B cell (primary cell): ENCODE measurements around the gene ARNT2. TPM values are rescaled to one million over a fixed set of nuclear protein-coding genes. Genes with fewer than 3 reads are reported as not detected.

Source experiments
- ATAC-seq: fragments of 200-7000 bp; cut with Tn5 transposase; one replicate; pipeline ENCODE4 v1.10.0; 2021; ENCODE audit warnings: low read depth, mild to moderate bottlenecking, moderate number of reproducible peaks, moderate library complexity
- CTCF ChIA-PET: fragments of 350-600 bp; sonication (Branson Sonifier 250); formaldehyde crosslinking; loops from one replicate; lab custom pipeline; 2021; ENCODE audit warnings: antibody characterized with exemption, inconsistent platforms; lab: Charles Lee
- POLR2A ChIA-PET: fragments of 350-600 bp; sonication (Branson Sonifier 250); formaldehyde crosslinking; loops from one replicate; lab custom pipeline; 2021; ENCODE audit warnings: antibody characterized with exemption; lab: Charles Lee
- DNase-seq: peaks from one replicate; pipeline ENCODE4 v3.0.0; 2013
- H2AFZ ChIP-seq: 2 replicates; pipeline ENCODE4 v1.6.1; 2012; ENCODE audit warnings: mild to moderate bottlenecking, low read depth, low read length; ENCODE audit not compliant: insufficient read depth, poor library complexity, severe bottlenecking
- H3K27ac ChIP-seq, 2 donors: 1 replicate in 1 of 2; 2 replicates in 1 of 2; pipeline ENCODE4 v1.5.1; 2012 to 2013; ENCODE audit warnings: low read length in 2 of 2, mild to moderate bottlenecking in 2 of 2, moderate library complexity in 1 of 2
- H3K27me3 ChIP-seq, 4 experiments: fragments of 200-600 bp in 1 of 4; sonication (generic) in 1 of 4; replicated peaks in 1 of 4; 1 replicate in 2 of 4; 2 replicates in 2 of 4; pipeline versions ENCODE4 v1.6.1 to v1.7.0; 2013 to 2016; ENCODE audit warnings: low read length in 3 of 4, mild to moderate bottlenecking in 2 of 4, mixed read lengths in 1 of 4, moderate library complexity in 1 of 4; ENCODE audit not compliant: insufficient read depth in 4 of 4, control insufficient read depth in 3 of 4; ENCODE audit errors: control extremely low read depth in 1 of 4
- H3K36me3 ChIP-seq, 2 experiments: replicated peaks in 1 of 2; 1 replicate in 1 of 2; 2 replicates in 1 of 2; pipeline versions ENCODE4 v1.6.1 to v1.7.1; 2013; ENCODE audit warnings: low read length in 1 of 2; ENCODE audit not compliant: insufficient read depth in 2 of 2, control insufficient read depth in 1 of 2; ENCODE audit errors: control extremely low read depth in 1 of 2, extremely low read depth in 1 of 2
- H3K4me1 ChIP-seq, 2 donors: fragments of 200-600 bp in 1 of 2; sonication (generic) in 1 of 2; 1 replicate in 1 of 2; 2 replicates in 1 of 2; pipeline versions ENCODE4 v1.5.1 to v1.6.1; 2013 to 2017; ENCODE audit warnings: low read length in 2 of 2; ENCODE audit not compliant: control insufficient read depth in 2 of 2, insufficient read depth in 2 of 2
- H3K4me2 ChIP-seq: replicated peaks from 2 replicates; pipeline ENCODE3; 2012; ENCODE audit warnings: mild to moderate bottlenecking, low read depth, low read length; ENCODE audit not compliant: poor library complexity, severe bottlenecking
- H3K4me3 ChIP-seq, 5 experiments: fragments of 200-600 bp in 1 of 5; sonication (generic) in 1 of 5; 1 replicate in 3 of 5; 2 replicates in 2 of 5; pipeline versions ENCODE4 v1.5.1 to v1.7.0; 2011 to 2016; ENCODE audit warnings: low read length in 4 of 5, mild to moderate bottlenecking in 4 of 5, low read depth in 2 of 5, control low read depth in 1 of 5, moderate library complexity in 1 of 5; ENCODE audit not compliant: insufficient read depth in 1 of 5; ENCODE audit errors: control extremely low read depth in 1 of 5, extremely low read depth in 1 of 5
- H3K79me2 ChIP-seq: fragments of 200-600 bp; sonication (generic); one replicate; pipeline ENCODE4 v1.6.0; 2016; ENCODE audit warnings: low read length; ENCODE audit not compliant: control insufficient read depth, insufficient read depth
- H3K9ac ChIP-seq: fragments of 200-600 bp; sonication (generic); 2 replicates; pipeline ENCODE4 v1.6.1; 2017; ENCODE audit warnings: mild to moderate bottlenecking, low read length, moderate library complexity
- H3K9me3 ChIP-seq, 3 donors: one replicate each; pipeline versions ENCODE4 v1.6.1 to v1.7.1; 2013; ENCODE audit warnings: low read length in 2 of 3; ENCODE audit not compliant: control insufficient read depth in 2 of 3, insufficient read depth in 1 of 3; ENCODE audit errors: control extremely low read depth in 1 of 3
- H4K20me1 ChIP-seq: 2 replicates; pipeline ENCODE4 v1.6.0; 2012; ENCODE audit warnings: mild to moderate bottlenecking, low read length; ENCODE audit not compliant: insufficient read depth, control insufficient read depth, poor library complexity, severe bottlenecking
- H3K27ac Mint-ChIP-seq: one replicate; pipeline ENCODE4 v1.8.0; 2021; ENCODE audit warnings: mixed read lengths
- H3K27me3 Mint-ChIP-seq: one replicate; pipeline ENCODE4 v1.8.0; 2021; ENCODE audit warnings: mixed read lengths
- H3K4me1 Mint-ChIP-seq: one replicate; pipeline ENCODE4 v1.8.0; 2021; ENCODE audit warnings: mixed read lengths
- H3K4me3 Mint-ChIP-seq: one replicate; pipeline ENCODE4 v1.8.0; 2021; ENCODE audit warnings: mixed read lengths
- H3K9me3 Mint-ChIP-seq: one replicate; pipeline ENCODE4 v1.8.0; 2022; ENCODE audit warnings: mixed read lengths; ENCODE audit not compliant: insufficient read depth
- CTCF ChIP-seq: fragments of 200-600 bp; IDR thresholded peaks from one replicate; pipeline ENCODE4 v1.8.0; 2022; ENCODE audit warnings: antibody characterized with exemption, mild to moderate bottlenecking
- EZH2 ChIP-seq: IDR thresholded peaks from 2 replicates; pipeline ENCODE4 v1.6.1; 2012; ENCODE audit warnings: borderline replicate concordance, low read depth, mild to moderate bottlenecking, moderate library complexity, low read length; ENCODE audit not compliant: insufficient read depth, poor library complexity, severe bottlenecking
- WGBS: methylation state at CpG from one replicate; pipeline ENCODE4 v1.1.5; 2013; ENCODE audit warnings: missing lambda C conversion rate; ENCODE audit not compliant: insufficient coverage; 5-methylcytosine and 5-hydroxymethylcytosine counted together
- intact Hi-C: fragments of 100-400 bp; cut with micrococcal nuclease; formaldehyde crosslinking; loops from one replicate; pipeline ENCODE4 v1.10.0; 2022
- polyA minus RNA-seq: library from RNA; depleted of rRNA, polyadenylated mRNA; stranded (reverse); fragments of >200 nt; gene quantifications from 2 replicates; pipeline ENCODE4 v1.2.3, GENCODE V29; 2012
- polyA plus RNA-seq: library from polyadenylated mRNA; depleted of rRNA; stranded (reverse); fragments of >200 nt; gene quantifications from 2 replicates; pipeline ENCODE4 v1.2.3, GENCODE V29; 2012
- total RNA-seq, 2 donors: library from RNA; stranded (reverse); fragments of 120-200 nt in 1 of 2; gene quantifications; 1 replicate in 1 of 2; 2 replicates in 1 of 2; pipeline versions ENCODE4 v1.2.3 to v1.2.4, GENCODE V29; 2013 to 2022

Gene ARNT2
- total RNA-seq (not detected in 2 replicates), polyA plus RNA-seq (not detected in 2 replicates), polyA minus RNA-seq (0.07 TPM in 1 of 2 replicates, not detected in the other)
- 0.09 TPM for total RNA-seq (2013)

GRCh38 chr15:80404057-80404760 is at the start of gene ARNT2:
ARNT2 (plus strand) TSS chr15:80404382; CDS start chr15:80404516, 134 bp downstream.
- H3K27ac ChIP-seq = no peak within 1 kb of the TSS
- no peak within 1 kb of the TSS for H3K9ac ChIP-seq
- no peak within 1 kb of the TSS for H3K4me3 ChIP-seq
- H3K4me2 ChIP-seq = peak within 1 kb of the TSS; percentile 42
- intact Hi-C loops = no loop called here
- Mint-ChIP-seq H3K4me1 (peaks cover 8% of the 10 kb centered on the region), H3K27me3 (peaks cover 72% of the 10 kb centered on the region), H3K9me3 (no peaks in the 10 kb centered on the region), H3K4me3 (peak within 1 kb of the TSS; percentile 65), H3K27ac (no peak within 1 kb of the TSS)
- ChIA-PET POLR2A (no interaction called here), CTCF (no interaction called here)
- no peaks in the 10 kb centered on the region for H3K4me1 ChIP-seq
- no peak for ATAC-seq
- WGBS = under 1% methylated on average over 102 of the region's 102 CpGs
- TF ChIP-seq EZH2 (no peak), CTCF (no peak)
- no peaks in the 10 kb centered on the region for H3K79me2 ChIP-seq
- H2AFZ ChIP-seq = no peak within 1 kb of the TSS
- no peaks in the 10 kb centered on the region for H3K9me3 ChIP-seq
- DNase-seq = no peak
- no peaks in the 10 kb centered on the region for H4K20me1 ChIP-seq
- H3K36me3 ChIP-seq = no peaks in the 10 kb centered on the region
- peaks cover 0 to 50% (median 27%) of the 10 kb centered on the region in 4 experiments for H3K27me3 ChIP-seq

GRCh38 chr15:80367094-80367493 is 37.1 kb upstream of the ARNT2 start:
- no peak overlapping the region for H3K4me3 ChIP-seq
- DNase-seq (no peak), ATAC-seq (no peak)
- H3K27ac ChIP-seq = no peak overlapping the region
- H3K36me3 ChIP-seq = no peaks in the 10 kb centered on the region
- intact Hi-C loops = no loop called here
- peaks cover 11% of the 10 kb centered on the region for H3K27me3 Mint-ChIP-seq
- ChIA-PET POLR2A (no interaction called here), CTCF (no interaction called here)
- H3K79me2 ChIP-seq = no peaks in the 10 kb centered on the region
- H3K9me3 Mint-ChIP-seq = peaks cover 6% of the 10 kb centered on the region
- H3K27me3 ChIP-seq = no peaks in the 10 kb centered on the region
- no peak overlapping the region for H3K27ac Mint-ChIP-seq
- TF ChIP-seq EZH2 (no peak), CTCF (no peak)
- no peak overlapping the region for H2AFZ ChIP-seq
- no peak overlapping the region for H3K4me3 Mint-ChIP-seq
- no peak overlapping the region for H3K9ac ChIP-seq
- H3K9me3 ChIP-seq = peaks cover 0 to 28% (median 24%) of the 10 kb centered on the region in 3 donors
- H3K4me2 ChIP-seq = no peak overlapping the region
- no peaks in the 10 kb centered on the region for H3K4me1 Mint-ChIP-seq
- no peaks in the 10 kb centered on the region for H3K4me1 ChIP-seq
- H4K20me1 ChIP-seq = no peaks in the 10 kb centered on the region
- WGBS = 83% methylated on average over 2 of the region's 3 CpGs
